ENCODE measurements around the gene KMT5B. TPM values are rescaled to one million over a fixed set of nuclear protein-coding genes. Genes with fewer than 3 reads are reported as not detected.

Gene KMT5B
- total and polyA plus RNA-seq, 9 donors = 25.5 to 59.1 (median 50.4) TPM

- TF ChIP-seq POLR2A (IDR thresholded peaks at IDR 0.05) (no peak), EP300 (IDR thresholded peaks at IDR 0.05) (no peak), CTCF (IDR thresholded peaks at IDR 0.05) (no peak)
- intact Hi-C loops (cut with DNase I) = loop anchor here in 1 of 4 donors (10.0 kb wide), 1 partner anchor 230 kb away; no protein-coding TSS in a partner anchor
- H3K27me3 ChIP-seq = no peaks in the 10 kb centered on the region
Measured at GRCh38 chr11:68215087-68215445, 2.0 kb upstream of the KMT5B start.

GRCh38 chr11:68214173-68215086 lies 1.3 kb upstream of the KMT5B start:
- H3K27ac ChIP-seq = peak overlapping the region; percentile 96 to 100
- H3K4me3 ChIP-seq = peak overlapping the region; percentile 75
- no peaks in the 10 kb centered on the region for H3K36me3 ChIP-seq
- TF ChIP-seq EP300 (IDR thresholded peaks at IDR 0.05) (no peak), POLR2A (IDR thresholded peaks at IDR 0.05) (no peak), CTCF (IDR thresholded peaks at IDR 0.05) (no peak)
- H3K4me1 ChIP-seq (ENCODE audit: insufficient read depth) = peaks cover 14% of the 10 kb centered on the region
- WGBS, 3 donors = 11 to 27% (median 15%) methylated on average over 28 to 58 of the region's 58 CpGs
- intact Hi-C loops (cut with DNase I) = loop anchor here in 3 of 4 donors (5.0 to 10.0 kb wide), 2 partner anchors 83 to 230 kb away; no protein-coding TSS in a partner anchor
- H3K27me3 ChIP-seq = no peaks in the 10 kb centered on the region
- DNase-seq = peak in 4 of 5 donors; percentile 37 to 64 (median 61)
- no peaks in the 10 kb centered on the region for H3K9me3 ChIP-seq

More at GRCh38 chr11:68215087-68215445, 2.0 kb upstream of the KMT5B start:
- no peaks in the 10 kb centered on the region for H3K9me3 ChIP-seq
- no peaks in the 10 kb centered on the region for H3K36me3 ChIP-seq
- H3K4me1 ChIP-seq (ENCODE audit: insufficient read depth) = peaks cover 10% of the 10 kb centered on the region
- WGBS, 3 donors = 21 to 46% (median 43%) methylated on average over 15 of the region's 15 CpGs
- H3K27ac ChIP-seq = no peak overlapping the region
- no peak overlapping the region for H3K4me3 ChIP-seq
- peak in 3 of 5 donors; percentile 29 to 38 (median 30) for DNase-seq

GRCh38 chr11:68213555-68214172 lies 568 bp upstream of the KMT5B start:
- WGBS, 3 donors = 0% methylated on average over 2 to 90 of the region's 90 CpGs
- Histone ChIP-seq H3K4me1 (ENCODE audit: insufficient read depth) (peaks cover 16% of the 10 kb centered on the region), H3K4me3 (peak overlapping the region; percentile 75), H3K27ac (peak overlapping the region; percentile 96 to 100), H3K27me3 (no peaks in the 10 kb centered on the region), H3K9me3 (no peaks in the 10 kb centered on the region), H3K36me3 (no peaks in the 10 kb centered on the region)
- peak; percentile 73 for TF ChIP-seq POLR2A (IDR thresholded peaks at IDR 0.05)
- TF ChIP-seq CTCF (IDR thresholded peaks at IDR 0.05) = peak in 2 of 3 donors; percentile 38 to 62
- no peak for TF ChIP-seq EP300 (IDR thresholded peaks at IDR 0.05)
- intact Hi-C loops (cut with DNase I) = loop anchor here in 3 of 4 donors (5.0 to 10.0 kb wide), 2 partner anchors 84 to 231 kb away; no protein-coding TSS in a partner anchor
- DNase-seq = peak; percentile 90 to 94 (median 91)

- peak; percentile 71 to 84 (median 78) for DNase-seq
- whole genome bisulfite sequencing, 3 donors = 0 to 1% (median 1%) methylated on average over 50 to 76 of the region's 80 CpGs
- Histone ChIP-seq H3K4me1 (ENCODE audit: insufficient read depth) (peaks cover 16% of the 10 kb centered on the region), H3K36me3 (no peaks in the 10 kb centered on the region), H3K27me3 (no peaks in the 10 kb centered on the region), H3K4me3 (peak overlapping the region; percentile 75), H3K27ac (peak overlapping the region; percentile 96 to 100), H3K9me3 (no peaks in the 10 kb centered on the region)
- TF ChIP-seq CTCF (IDR thresholded peaks at IDR 0.05) (peak in 2 of 3 donors; percentile 31 to 38), POLR2A (IDR thresholded peaks at IDR 0.05) (peak; percentile 10), EP300 (IDR thresholded peaks at IDR 0.05) (no peak)
- intact Hi-C loops (cut with DNase I) = loop anchor here in 3 of 4 donors (5.0 to 10.0 kb wide), 2 partner anchors 85 to 232 kb away; no protein-coding TSS in a partner anchor
Measured at GRCh38 chr11:68212421-68213134, 518 bp downstream of the KMT5B start.

Measured in ovary (tissue), 9 donors.